ENCODE results near the gene C10orf90.

DNA sequence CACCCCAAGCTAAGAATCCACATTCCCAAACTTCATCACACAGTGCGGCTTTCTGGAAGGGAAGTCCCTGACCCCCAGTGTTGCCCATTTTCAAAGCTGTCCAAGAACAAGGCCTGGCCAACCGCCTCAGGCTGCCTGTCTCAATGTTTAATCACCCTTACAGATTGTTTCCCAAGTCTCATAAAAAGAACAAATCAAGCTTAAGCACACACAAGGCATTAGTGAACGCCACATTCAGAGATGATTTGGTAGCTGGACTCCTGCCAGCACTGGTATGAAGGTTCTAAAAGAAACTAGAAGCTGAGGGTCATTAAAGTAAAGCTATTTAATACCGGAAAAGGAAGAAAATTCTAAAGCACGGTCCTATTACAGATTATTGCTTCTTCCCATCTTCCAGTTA, 35.6 kb downstream of the C10orf90 start:
- TF ChIP-seq, protein P1, sequence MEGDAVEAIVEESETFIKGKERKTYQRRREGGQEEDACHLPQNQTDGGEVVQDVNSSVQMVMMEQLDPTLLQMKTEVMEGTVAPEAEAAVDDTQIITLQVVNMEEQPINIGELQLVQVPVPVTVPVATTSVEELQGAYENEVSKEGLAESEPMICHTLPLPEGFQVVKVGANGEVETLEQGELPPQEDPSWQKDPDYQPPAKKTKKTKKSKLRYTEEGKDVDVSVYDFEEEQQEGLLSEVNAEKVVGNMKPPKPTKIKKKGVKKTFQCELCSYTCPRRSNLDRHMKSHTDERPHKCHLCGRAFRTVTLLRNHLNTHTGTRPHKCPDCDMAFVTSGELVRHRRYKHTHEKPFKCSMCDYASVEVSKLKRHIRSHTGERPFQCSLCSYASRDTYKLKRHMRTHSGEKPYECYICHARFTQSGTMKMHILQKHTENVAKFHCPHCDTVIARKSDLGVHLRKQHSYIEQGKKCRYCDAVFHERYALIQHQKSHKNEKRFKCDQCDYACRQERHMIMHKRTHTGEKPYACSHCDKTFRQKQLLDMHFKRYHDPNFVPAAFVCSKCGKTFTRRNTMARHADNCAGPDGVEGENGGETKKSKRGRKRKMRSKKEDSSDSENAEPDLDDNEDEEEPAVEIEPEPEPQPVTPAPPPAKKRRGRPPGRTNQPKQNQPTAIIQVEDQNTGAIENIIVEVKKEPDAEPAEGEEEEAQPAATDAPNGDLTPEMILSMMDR (IDR thresholded peaks at IDR 0.05), result no peak
- no peak for TF ChIP-seq POLR2A (IDR thresholded peaks at IDR 0.05)

All from breast epithelium (tissue), 3 donors.